Muscle layer of duodenum (tissue), 2 donors: ENCODE measurements around the gene ARFGAP2.

Experiments
- H3K27ac ChIP-seq: one replicate; pipeline ENCODE4 v1.7.0; 2013; ENCODE audit warnings: mild to moderate bottlenecking, low read length
- H3K27me3 ChIP-seq: one replicate; pipeline ENCODE4 v1.7.0; 2013; ENCODE audit warnings: low read depth, mild to moderate bottlenecking, control low read depth, low read length
- H3K36me3 ChIP-seq, 2 donors: one replicate each; pipeline ENCODE4 v1.7.0; 2013; ENCODE audit warnings: low read length in 2 of 2, control low read depth in 1 of 2, mild to moderate bottlenecking in 1 of 2; ENCODE audit not compliant: insufficient read depth in 2 of 2, control insufficient read depth in 1 of 2
- H3K4me1 ChIP-seq, 2 donors: one replicate each; pipeline ENCODE4 v1.7.0; 2013; ENCODE audit warnings: low read length in 2 of 2, mild to moderate bottlenecking in 2 of 2, control low read depth in 1 of 2, moderate library complexity in 1 of 2; ENCODE audit not compliant: insufficient read depth in 2 of 2, control insufficient read depth in 1 of 2
- H3K4me3 ChIP-seq, 2 donors: one replicate each; pipeline ENCODE4 v1.7.0; 2013; ENCODE audit warnings: low read length in 2 of 2, low read depth in 1 of 2, mild to moderate bottlenecking in 1 of 2
- H3K9me3 ChIP-seq, 2 donors: one replicate each; pipeline ENCODE4 v1.7.0; 2013; ENCODE audit warnings: low read length in 2 of 2, control low read depth in 1 of 2, mild to moderate bottlenecking in 1 of 2; ENCODE audit not compliant: control insufficient read depth in 1 of 2
- donor health status: healthy.

Gene ARFGAP2

DNA sequence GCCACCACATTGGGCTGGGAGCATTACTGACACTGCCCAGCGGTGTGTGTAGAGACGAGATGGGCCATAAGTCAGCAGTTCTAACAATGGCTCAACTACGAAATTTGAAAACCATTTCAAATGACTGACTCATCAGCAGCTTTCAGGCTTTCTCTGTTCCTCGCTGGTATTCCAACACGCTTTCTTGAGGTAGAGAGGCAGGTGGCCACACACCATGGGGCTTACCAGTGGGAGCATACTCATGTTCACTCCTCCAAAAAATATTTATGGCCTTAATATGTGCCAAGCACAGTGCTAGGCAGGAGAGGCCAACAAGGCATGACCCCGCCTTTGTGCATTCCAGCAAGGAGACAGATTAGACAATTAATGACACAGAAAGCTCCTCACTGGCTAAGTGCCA is 20.3 kb downstream of the ARFGAP2 start:
- Histone ChIP-seq H3K27me3 (no peaks in the 10 kb centered on the region), H3K9me3 (no peaks in the 10 kb centered on the region), H3K4me3 (no peak overlapping the region), H3K36me3 (peaks cover 5 to 13% of the 10 kb centered on the region in 2 donors), H3K27ac (no peak overlapping the region), H3K4me1 (peaks cover 5 to 14% of the 10 kb centered on the region in 2 donors)

DNA sequence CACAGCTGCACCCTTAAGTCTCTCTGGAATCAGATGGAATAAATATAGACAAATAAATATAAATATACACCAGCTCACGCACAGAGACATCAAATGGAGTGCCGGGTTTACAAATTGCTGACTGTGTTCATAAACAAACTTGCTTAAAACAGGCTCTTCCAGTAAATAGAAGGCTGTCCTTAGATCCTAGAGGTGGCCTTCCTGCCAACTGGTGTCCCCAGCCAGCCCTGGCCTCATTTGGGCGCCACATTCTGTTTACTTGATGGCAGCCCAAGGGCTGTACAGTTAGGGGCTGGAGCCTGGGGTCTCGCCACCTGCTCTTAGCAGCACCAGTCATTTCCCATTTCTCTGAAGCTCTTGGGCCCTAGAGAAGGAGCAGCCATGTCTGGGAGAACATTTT is 20.8 kb downstream of the ARFGAP2 start:
- no peaks in the 10 kb centered on the region for H3K9me3 ChIP-seq
- peaks cover 5 to 13% of the 10 kb centered on the region in 2 donors for H3K36me3 ChIP-seq
- peaks cover 5 to 10% of the 10 kb centered on the region in 2 donors for H3K4me1 ChIP-seq
- no peak overlapping the region for H3K4me3 ChIP-seq
- no peaks in the 10 kb centered on the region for H3K27me3 ChIP-seq
- no peak overlapping the region for H3K27ac ChIP-seq

DNA sequence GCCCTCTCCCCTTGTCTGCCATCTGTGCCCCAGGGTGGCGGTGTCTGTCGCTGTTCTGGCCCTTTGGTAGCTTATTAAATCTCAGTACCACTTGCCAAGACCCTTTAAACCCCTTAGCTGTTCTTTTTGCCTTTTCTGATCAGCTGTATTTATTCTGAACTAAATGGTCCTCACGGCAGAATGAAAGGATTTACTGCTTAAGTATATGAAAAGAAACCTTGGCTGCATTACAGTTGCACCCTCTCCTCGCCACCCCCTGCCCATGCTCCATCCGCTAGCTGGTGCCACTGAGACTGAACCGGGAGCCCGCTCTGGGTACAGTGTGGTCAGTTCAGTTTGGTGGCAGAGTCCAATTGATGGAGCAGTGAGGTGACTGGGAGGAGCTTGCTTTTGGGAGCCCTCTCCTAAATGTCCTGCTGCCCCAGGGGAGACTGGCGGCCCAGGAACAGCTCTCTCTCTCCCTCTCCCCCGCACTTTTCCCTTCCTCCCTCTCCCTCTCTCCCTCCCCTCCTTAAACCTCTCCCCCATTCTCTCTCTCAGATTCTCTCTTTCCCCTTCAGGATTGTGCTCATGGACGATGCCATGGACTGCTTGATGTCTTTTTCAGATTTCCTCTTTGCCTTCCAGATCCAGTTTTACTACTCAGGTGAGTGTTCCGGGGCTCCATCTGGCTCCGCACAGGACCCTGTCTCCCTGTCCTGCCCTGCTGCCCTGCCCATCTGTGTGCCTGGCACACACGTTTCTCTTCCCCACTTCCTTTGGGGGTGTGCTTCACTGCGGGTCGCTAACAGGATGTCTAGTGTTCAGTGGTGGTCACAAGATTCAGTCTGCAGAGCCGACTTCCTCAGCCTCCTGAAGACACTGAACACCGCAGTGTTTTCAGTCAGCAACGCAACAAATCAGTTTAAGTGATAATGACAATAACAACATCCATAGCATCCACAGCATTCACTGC is 21.8 kb downstream of the ARFGAP2 start:
- Histone ChIP-seq H3K9me3 (no peaks in the 10 kb centered on the region), H3K4me1 (peaks cover 5 to 10% of the 10 kb centered on the region in 2 donors), H3K27ac (no peak overlapping the region), H3K27me3 (no peaks in the 10 kb centered on the region), H3K4me3 (no peak overlapping the region), H3K36me3 (peaks cover 5 to 13% of the 10 kb centered on the region in 2 donors)

DNA sequence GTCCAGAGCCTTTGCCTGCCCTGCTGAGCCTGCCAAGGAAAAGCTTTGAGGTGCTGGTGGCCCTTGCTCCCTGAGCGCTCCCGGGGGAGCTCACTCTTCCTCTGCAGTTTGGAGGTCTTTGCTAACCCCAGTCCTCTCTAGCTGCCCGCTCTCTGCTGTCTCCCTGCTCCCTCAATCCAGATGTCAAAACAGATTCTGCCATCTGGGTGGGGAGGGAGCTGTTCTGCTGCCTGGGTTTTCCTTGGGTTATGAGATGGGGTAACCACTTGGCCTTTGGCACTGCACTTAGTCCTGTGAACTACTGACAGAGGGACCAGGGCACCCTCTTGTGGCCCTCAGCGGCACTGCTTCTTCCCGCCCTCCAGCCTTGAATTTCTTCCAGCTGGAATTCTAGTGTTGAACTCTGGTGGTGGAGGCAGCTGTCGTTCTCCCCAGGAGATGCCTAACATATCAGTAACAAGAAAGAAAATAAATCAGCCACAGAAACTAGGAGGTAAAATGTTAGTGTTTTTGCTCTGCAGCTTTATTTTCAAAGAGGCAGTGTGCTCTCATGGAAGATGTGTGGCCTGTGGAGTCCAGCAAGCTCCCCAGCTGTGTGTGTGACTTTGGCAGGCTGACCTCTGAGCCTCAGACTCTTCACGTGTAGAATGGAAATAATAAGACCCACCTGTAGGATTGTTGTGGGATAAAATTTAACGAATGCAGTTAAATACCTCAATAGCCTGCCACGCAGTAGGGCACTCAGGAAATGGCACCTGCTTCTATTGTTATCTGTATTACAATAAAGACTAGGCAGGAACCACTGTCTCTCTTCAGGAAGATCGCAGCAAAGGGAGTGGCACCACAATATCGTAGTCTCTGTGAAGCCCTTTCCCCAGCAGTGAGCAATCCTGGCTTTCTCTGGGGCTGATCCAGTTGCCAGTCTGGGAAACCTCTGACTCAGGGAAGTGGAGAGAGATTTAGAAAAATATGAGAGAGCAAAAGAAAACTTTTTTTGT is 23.4 kb downstream of the ARFGAP2 start:
- Histone ChIP-seq H3K36me3 (peaks cover 5 to 7% of the 10 kb centered on the region in 2 donors), H3K4me3 (no peak overlapping the region), H3K27me3 (no peaks in the 10 kb centered on the region), H3K9me3 (no peaks in the 10 kb centered on the region), H3K27ac (no peak overlapping the region), H3K4me1 (peaks cover 16 to 19% of the 10 kb centered on the region in 2 donors)

DNA sequence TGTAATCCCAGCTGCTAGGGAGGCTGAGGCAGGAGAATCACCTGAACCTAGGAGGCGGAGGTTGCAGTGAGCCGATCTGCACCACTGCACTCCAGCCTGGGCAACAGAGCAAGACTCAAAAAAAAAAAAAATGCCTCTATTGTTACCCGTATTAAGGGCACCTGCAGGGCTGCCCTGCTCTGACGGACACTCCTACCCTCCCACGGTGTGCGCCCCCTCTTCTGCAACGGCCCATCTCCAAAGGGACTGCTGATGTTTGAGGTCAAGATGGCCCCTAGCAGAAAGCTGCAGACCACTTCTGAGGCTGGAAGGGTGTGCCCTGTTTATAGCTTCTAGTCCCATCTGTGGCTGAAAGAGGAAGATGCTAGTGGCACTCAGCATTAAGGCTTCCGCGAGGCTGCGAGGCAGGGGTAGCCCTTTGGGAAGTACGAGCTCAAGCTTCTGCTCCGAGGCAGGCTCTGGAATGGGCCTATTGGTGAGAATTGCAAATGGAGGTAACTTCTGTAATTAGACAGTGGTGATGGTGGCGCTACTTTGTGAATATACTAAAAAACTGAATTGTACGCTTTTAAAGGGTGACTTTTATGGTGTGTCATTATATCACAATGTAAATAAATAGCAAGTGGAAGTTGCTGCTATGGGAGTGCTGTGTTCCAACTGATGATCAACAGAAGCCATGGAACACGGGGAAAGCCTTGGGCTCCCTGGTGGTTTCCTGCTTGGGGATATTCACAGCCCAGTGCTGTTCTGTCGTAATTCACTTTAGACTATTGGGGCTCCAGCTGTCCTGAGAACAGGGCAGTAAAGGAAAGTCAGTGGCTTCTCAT is 24.3 kb downstream of the ARFGAP2 start:
- Histone ChIP-seq H3K4me1 (peaks cover 16 to 19% of the 10 kb centered on the region in 2 donors), H3K27me3 (no peaks in the 10 kb centered on the region), H3K36me3 (peaks cover 0 to 5% of the 10 kb centered on the region in 2 donors), H3K4me3 (no peak overlapping the region), H3K9me3 (no peaks in the 10 kb centered on the region), H3K27ac (no peak overlapping the region)

DNA sequence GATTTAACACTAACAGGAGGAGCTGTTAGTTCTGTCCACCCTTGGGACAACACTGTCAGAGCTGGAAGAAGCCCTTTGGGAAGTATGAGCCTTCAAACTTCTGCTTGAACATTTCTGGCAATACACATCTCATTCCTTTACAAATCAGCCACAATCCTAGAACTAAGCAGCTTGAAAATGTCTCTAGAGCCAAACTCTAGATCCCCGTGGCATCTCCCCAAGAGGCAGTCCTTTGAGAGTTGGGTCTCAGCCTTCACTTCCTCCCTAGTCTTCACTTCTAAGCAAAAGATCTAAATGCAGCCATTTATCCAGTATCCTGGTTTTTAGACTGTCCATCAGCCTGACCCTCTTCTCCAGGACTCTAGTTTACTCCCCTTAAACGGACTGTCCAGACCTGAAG is 26.9 kb downstream of the ARFGAP2 start:
- no peak overlapping the region for H3K27ac ChIP-seq
- no peak overlapping the region for H3K4me3 ChIP-seq
- peaks cover 16 to 19% of the 10 kb centered on the region in 2 donors for H3K4me1 ChIP-seq
- no peaks in the 10 kb centered on the region for H3K9me3 ChIP-seq
- H3K27me3 ChIP-seq = no peaks in the 10 kb centered on the region
- no peaks in the 10 kb centered on the region for H3K36me3 ChIP-seq

DNA sequence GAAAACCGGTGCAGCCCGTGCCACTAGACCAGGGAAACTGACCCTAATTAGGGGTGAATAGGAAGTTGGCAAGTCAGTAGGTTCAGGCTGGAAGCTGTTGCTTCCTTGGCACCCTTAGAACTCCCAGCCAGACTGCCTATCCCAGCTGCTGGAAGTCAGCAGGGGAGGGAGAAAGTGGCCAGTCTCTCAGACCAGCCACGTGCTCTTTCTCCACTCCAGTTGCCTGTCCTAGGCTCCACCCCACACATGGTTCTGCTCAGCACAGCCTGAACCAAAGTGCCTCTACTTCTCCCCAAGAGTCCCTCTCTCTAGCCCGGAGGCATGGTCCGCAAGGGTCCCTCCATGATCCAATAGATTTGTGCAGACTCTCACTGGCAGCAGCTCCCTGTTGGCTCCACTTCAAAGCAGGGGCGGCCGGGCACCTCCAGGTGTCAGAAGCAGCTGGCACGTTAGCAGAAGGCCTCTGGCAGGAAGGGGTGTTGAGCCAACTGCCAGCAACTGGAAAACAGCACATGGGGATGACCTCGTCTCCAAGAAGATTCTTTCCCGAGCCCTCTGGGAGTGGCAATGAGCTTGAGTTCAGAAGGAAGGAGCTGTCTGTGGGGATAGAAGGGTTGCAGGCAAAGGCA is 27.7 kb downstream of the ARFGAP2 start:
- H3K9me3 ChIP-seq = no peaks in the 10 kb centered on the region
- H3K4me1 ChIP-seq = peaks cover 16 to 19% of the 10 kb centered on the region in 2 donors
- no peak overlapping the region for H3K27ac ChIP-seq
- H3K4me3 ChIP-seq = no peak overlapping the region
- H3K36me3 ChIP-seq = no peaks in the 10 kb centered on the region
- H3K27me3 ChIP-seq = no peaks in the 10 kb centered on the region

DNA sequence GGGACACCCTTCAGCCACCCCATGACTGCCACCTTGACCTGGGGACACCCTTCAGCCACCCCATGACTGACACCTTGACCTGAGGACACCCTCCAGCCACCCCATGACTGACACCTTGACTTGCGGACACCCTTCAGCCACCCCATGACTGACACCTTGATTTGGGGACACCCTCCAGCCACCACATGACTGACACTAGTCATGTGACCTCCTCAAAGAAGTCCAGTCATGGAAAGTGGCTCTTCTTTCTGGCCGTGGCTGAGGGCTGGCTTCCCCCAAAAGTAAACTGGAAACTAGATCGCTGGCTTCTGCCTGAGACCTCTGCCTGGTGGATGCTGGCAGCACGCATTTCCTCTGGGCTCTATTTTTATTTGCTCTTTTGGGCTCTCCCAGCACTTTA is 28.4 kb downstream of the ARFGAP2 start:
- Histone ChIP-seq H3K4me1 (peaks cover 16 to 21% of the 10 kb centered on the region in 2 donors), H3K4me3 (no peak overlapping the region), H3K36me3 (no peaks in the 10 kb centered on the region), H3K27ac (no peak overlapping the region), H3K27me3 (no peaks in the 10 kb centered on the region), H3K9me3 (no peaks in the 10 kb centered on the region)

DNA sequence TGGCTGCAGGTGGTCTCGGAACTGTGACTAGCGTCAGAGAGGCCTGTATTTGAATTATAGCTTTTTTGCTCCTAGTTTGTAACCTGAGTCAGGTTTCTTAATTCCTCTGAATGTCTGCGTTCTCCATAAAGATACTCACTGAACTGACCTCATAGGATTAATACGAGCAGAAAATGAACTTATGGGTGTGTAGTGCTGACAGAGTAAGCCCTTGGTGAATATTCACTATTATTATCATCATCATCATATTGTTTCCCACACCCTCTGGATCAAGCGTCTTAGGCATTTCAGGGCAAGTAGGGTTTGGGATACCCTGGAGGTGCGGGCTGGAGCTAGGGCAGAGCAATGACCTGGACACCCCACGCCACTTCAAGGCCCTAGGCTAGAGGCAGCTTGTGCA is 29.0 kb downstream of the ARFGAP2 start:
- Histone ChIP-seq H3K27me3 (no peaks in the 10 kb centered on the region), H3K4me3 (no peak overlapping the region), H3K4me1 (peaks cover 11 to 21% of the 10 kb centered on the region in 2 donors), H3K36me3 (no peaks in the 10 kb centered on the region), H3K27ac (no peak overlapping the region), H3K9me3 (no peaks in the 10 kb centered on the region)

DNA sequence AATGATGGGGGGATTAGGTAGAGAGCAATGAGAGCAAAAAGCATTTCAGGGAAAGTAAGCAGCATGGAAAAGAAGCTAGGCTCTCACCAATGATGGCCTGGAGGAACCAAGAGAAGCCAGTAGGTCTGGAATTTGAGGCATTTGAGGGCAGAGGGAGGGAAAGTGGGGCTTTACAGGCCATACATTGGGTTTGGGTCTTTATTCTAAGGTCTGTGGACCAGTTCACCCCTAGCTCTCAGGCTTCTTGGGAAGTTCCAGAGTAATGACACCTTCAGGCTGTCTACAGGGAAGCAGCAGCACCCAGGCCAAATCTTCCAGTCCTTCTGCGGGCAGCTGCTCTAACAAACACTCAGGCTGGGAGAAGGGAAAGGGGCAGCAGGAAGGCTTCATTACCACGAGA is 29.4 kb downstream of the ARFGAP2 start:
- H3K27ac ChIP-seq = no peak overlapping the region
- no peaks in the 10 kb centered on the region for H3K27me3 ChIP-seq

More for the DNA sequence above, 29.4 kb downstream of the ARFGAP2 start:
- H3K36me3 ChIP-seq = no peaks in the 10 kb centered on the region
- H3K4me3 ChIP-seq = no peak overlapping the region
- H3K4me1 ChIP-seq = peaks cover 11 to 20% of the 10 kb centered on the region in 2 donors
- H3K9me3 ChIP-seq = no peaks in the 10 kb centered on the region
